B cell (primary cell): ENCODE measurements around the gene CDC42BPA. TPM values are rescaled to one million over a fixed set of nuclear protein-coding genes. Genes with fewer than 3 reads are reported as not detected.

Experiments
- ATAC-seq: fragments of 200-7000 bp; cut with Tn5 transposase; one replicate; pipeline ENCODE4 v1.10.0; 2021; ENCODE audit warnings: low read depth, mild to moderate bottlenecking, moderate number of reproducible peaks, moderate library complexity
- CTCF ChIA-PET: fragments of 350-600 bp; sonication (Branson Sonifier 250); formaldehyde crosslinking; loops from one replicate; lab custom pipeline; 2021; ENCODE audit warnings: antibody characterized with exemption, inconsistent platforms; lab: Charles Lee
- POLR2A ChIA-PET: fragments of 350-600 bp; sonication (Branson Sonifier 250); formaldehyde crosslinking; loops from one replicate; lab custom pipeline; 2021; ENCODE audit warnings: antibody characterized with exemption; lab: Charles Lee
- DNase-seq: peaks from one replicate; pipeline ENCODE4 v3.0.0; 2013
- H2AFZ ChIP-seq: 2 replicates; pipeline ENCODE4 v1.6.1; 2012; ENCODE audit warnings: mild to moderate bottlenecking, low read depth, low read length; ENCODE audit not compliant: insufficient read depth, poor library complexity, severe bottlenecking
- H3K27ac ChIP-seq, 2 donors: 1 replicate in 1 of 2; 2 replicates in 1 of 2; pipeline ENCODE4 v1.5.1; 2012 to 2013; ENCODE audit warnings: low read length in 2 of 2, mild to moderate bottlenecking in 2 of 2, moderate library complexity in 1 of 2
- H3K27me3 ChIP-seq, 4 experiments: fragments of 200-600 bp in 1 of 4; sonication (generic) in 1 of 4; replicated peaks in 1 of 4; 1 replicate in 2 of 4; 2 replicates in 2 of 4; pipeline versions ENCODE4 v1.6.1 to v1.7.0; 2013 to 2016; ENCODE audit warnings: low read length in 3 of 4, mild to moderate bottlenecking in 2 of 4, mixed read lengths in 1 of 4, moderate library complexity in 1 of 4; ENCODE audit not compliant: insufficient read depth in 4 of 4, control insufficient read depth in 3 of 4; ENCODE audit errors: control extremely low read depth in 1 of 4
- H3K36me3 ChIP-seq, 2 experiments: replicated peaks in 1 of 2; 1 replicate in 1 of 2; 2 replicates in 1 of 2; pipeline versions ENCODE4 v1.6.1 to v1.7.1; 2013; ENCODE audit warnings: low read length in 1 of 2; ENCODE audit not compliant: insufficient read depth in 2 of 2, control insufficient read depth in 1 of 2; ENCODE audit errors: control extremely low read depth in 1 of 2, extremely low read depth in 1 of 2
- H3K4me1 ChIP-seq, 2 donors: fragments of 200-600 bp in 1 of 2; sonication (generic) in 1 of 2; 1 replicate in 1 of 2; 2 replicates in 1 of 2; pipeline versions ENCODE4 v1.5.1 to v1.6.1; 2013 to 2017; ENCODE audit warnings: low read length in 2 of 2; ENCODE audit not compliant: control insufficient read depth in 2 of 2, insufficient read depth in 2 of 2
- H3K4me2 ChIP-seq: replicated peaks from 2 replicates; pipeline ENCODE3; 2012; ENCODE audit warnings: mild to moderate bottlenecking, low read depth, low read length; ENCODE audit not compliant: poor library complexity, severe bottlenecking
- H3K4me3 ChIP-seq, 5 experiments: fragments of 200-600 bp in 1 of 5; sonication (generic) in 1 of 5; 1 replicate in 3 of 5; 2 replicates in 2 of 5; pipeline versions ENCODE4 v1.5.1 to v1.7.0; 2011 to 2016; ENCODE audit warnings: low read length in 4 of 5, mild to moderate bottlenecking in 4 of 5, low read depth in 2 of 5, control low read depth in 1 of 5, moderate library complexity in 1 of 5; ENCODE audit not compliant: insufficient read depth in 1 of 5; ENCODE audit errors: control extremely low read depth in 1 of 5, extremely low read depth in 1 of 5
- H3K79me2 ChIP-seq: fragments of 200-600 bp; sonication (generic); one replicate; pipeline ENCODE4 v1.6.0; 2016; ENCODE audit warnings: low read length; ENCODE audit not compliant: control insufficient read depth, insufficient read depth
- H3K9ac ChIP-seq: fragments of 200-600 bp; sonication (generic); 2 replicates; pipeline ENCODE4 v1.6.1; 2017; ENCODE audit warnings: mild to moderate bottlenecking, low read length, moderate library complexity
- H3K9me3 ChIP-seq, 3 donors: one replicate each; pipeline versions ENCODE4 v1.6.1 to v1.7.1; 2013; ENCODE audit warnings: low read length in 2 of 3; ENCODE audit not compliant: control insufficient read depth in 2 of 3, insufficient read depth in 1 of 3; ENCODE audit errors: control extremely low read depth in 1 of 3
- H4K20me1 ChIP-seq: 2 replicates; pipeline ENCODE4 v1.6.0; 2012; ENCODE audit warnings: mild to moderate bottlenecking, low read length; ENCODE audit not compliant: insufficient read depth, control insufficient read depth, poor library complexity, severe bottlenecking
- H3K27ac Mint-ChIP-seq: one replicate; pipeline ENCODE4 v1.8.0; 2021; ENCODE audit warnings: mixed read lengths
- H3K27me3 Mint-ChIP-seq: one replicate; pipeline ENCODE4 v1.8.0; 2021; ENCODE audit warnings: mixed read lengths
- H3K4me1 Mint-ChIP-seq: one replicate; pipeline ENCODE4 v1.8.0; 2021; ENCODE audit warnings: mixed read lengths
- H3K4me3 Mint-ChIP-seq: one replicate; pipeline ENCODE4 v1.8.0; 2021; ENCODE audit warnings: mixed read lengths
- H3K9me3 Mint-ChIP-seq: one replicate; pipeline ENCODE4 v1.8.0; 2022; ENCODE audit warnings: mixed read lengths; ENCODE audit not compliant: insufficient read depth
- CTCF ChIP-seq: fragments of 200-600 bp; IDR thresholded peaks from one replicate; pipeline ENCODE4 v1.8.0; 2022; ENCODE audit warnings: antibody characterized with exemption, mild to moderate bottlenecking
- EZH2 ChIP-seq: IDR thresholded peaks from 2 replicates; pipeline ENCODE4 v1.6.1; 2012; ENCODE audit warnings: borderline replicate concordance, low read depth, mild to moderate bottlenecking, moderate library complexity, low read length; ENCODE audit not compliant: insufficient read depth, poor library complexity, severe bottlenecking
- WGBS: methylation state at CpG from one replicate; pipeline ENCODE4 v1.1.5; 2013; ENCODE audit warnings: missing lambda C conversion rate; ENCODE audit not compliant: insufficient coverage; 5-methylcytosine and 5-hydroxymethylcytosine counted together
- intact Hi-C: fragments of 100-400 bp; cut with micrococcal nuclease; formaldehyde crosslinking; loops from one replicate; pipeline ENCODE4 v1.10.0; 2022
- polyA plus RNA-seq: library from polyadenylated mRNA; depleted of rRNA; stranded (reverse); fragments of >200 nt; gene quantifications from 2 replicates; pipeline ENCODE4 v1.2.3, GENCODE V29; 2012
- total RNA-seq, 2 donors: library from RNA; stranded (reverse); fragments of 120-200 nt in 1 of 2; gene quantifications; 1 replicate in 1 of 2; 2 replicates in 1 of 2; pipeline versions ENCODE4 v1.2.3 to v1.2.4, GENCODE V29; 2013 to 2022

CDC42BPA gene
- total and polyA plus RNA-seq, 2 donors (not counting 1 experiment from before 2014, with no cell fraction given): 0.04 to 0.69 TPM

GRCh38 chr1:227270554-227270953 is 47.7 kb downstream of the CDC42BPA start:
- Histone ChIP-seq H3K79me2 (no peaks in the 10 kb centered on the region), H3K4me1 (no peaks in the 10 kb centered on the region), H2AFZ (no peak overlapping the region), H3K4me3 (no peak overlapping the region), H3K36me3 (no peaks in the 10 kb centered on the region), H3K27me3 (peaks cover 0 to 4% (median 0%) of the 10 kb centered on the region in 4 experiments), H3K4me2 (no peak overlapping the region), H3K27ac (no peak overlapping the region), H3K9me3 (no peaks in the 10 kb centered on the region), H3K9ac (no peak overlapping the region), H4K20me1 (no peaks in the 10 kb centered on the region)
- DNase-seq: no peak
- ATAC-seq: no peak
- no peak overlapping the region for H3K4me3 Mint-ChIP-seq
- no CpG with 5 or more reads among the region's 2 CpGs for WGBS
- peaks cover 21% of the 10 kb centered on the region for H3K27me3 Mint-ChIP-seq
- H3K4me1 Mint-ChIP-seq: no peaks in the 10 kb centered on the region
- H3K9me3 Mint-ChIP-seq: no peaks in the 10 kb centered on the region
- H3K27ac Mint-ChIP-seq: no peak overlapping the region
- CTCF ChIA-PET: no interaction called here
- POLR2A ChIA-PET: no interaction called here
- intact Hi-C loops: no loop called here
- TF ChIP-seq CTCF (no peak), EZH2 (no peak)

- ATAC-seq (no peak), DNase-seq (no peak)
- Histone ChIP-seq H3K9me3 (no peaks in the 10 kb centered on the region), H3K9ac (no peak overlapping the region), H3K27me3 (peaks cover 0 to 4% (median 0%) of the 10 kb centered on the region in 4 experiments), H3K4me3 (no peak overlapping the region), H3K79me2 (no peaks in the 10 kb centered on the region), H3K4me1 (no peaks in the 10 kb centered on the region), H3K27ac (no peak overlapping the region), H3K36me3 (no peaks in the 10 kb centered on the region), H4K20me1 (no peaks in the 10 kb centered on the region), H2AFZ (no peak overlapping the region), H3K4me2 (no peak overlapping the region)
- ChIA-PET POLR2A (no interaction called here), CTCF (no interaction called here)
- TF ChIP-seq EZH2: no peak
- no peak for TF ChIP-seq CTCF
- Mint-ChIP-seq H3K27ac (no peak overlapping the region), H3K4me1 (no peaks in the 10 kb centered on the region), H3K27me3 (peaks cover 21% of the 10 kb centered on the region), H3K9me3 (no peaks in the 10 kb centered on the region), H3K4me3 (no peak overlapping the region)
- intact Hi-C loops: no loop called here
- no CpG with 5 or more reads among the region's 1 CpG for WGBS
Observed at GRCh38 chr1:227268943-227269342, 49.3 kb downstream of the CDC42BPA start.
